ENCODE data around the gene RPL41.

RPL41 gene

DNA sequence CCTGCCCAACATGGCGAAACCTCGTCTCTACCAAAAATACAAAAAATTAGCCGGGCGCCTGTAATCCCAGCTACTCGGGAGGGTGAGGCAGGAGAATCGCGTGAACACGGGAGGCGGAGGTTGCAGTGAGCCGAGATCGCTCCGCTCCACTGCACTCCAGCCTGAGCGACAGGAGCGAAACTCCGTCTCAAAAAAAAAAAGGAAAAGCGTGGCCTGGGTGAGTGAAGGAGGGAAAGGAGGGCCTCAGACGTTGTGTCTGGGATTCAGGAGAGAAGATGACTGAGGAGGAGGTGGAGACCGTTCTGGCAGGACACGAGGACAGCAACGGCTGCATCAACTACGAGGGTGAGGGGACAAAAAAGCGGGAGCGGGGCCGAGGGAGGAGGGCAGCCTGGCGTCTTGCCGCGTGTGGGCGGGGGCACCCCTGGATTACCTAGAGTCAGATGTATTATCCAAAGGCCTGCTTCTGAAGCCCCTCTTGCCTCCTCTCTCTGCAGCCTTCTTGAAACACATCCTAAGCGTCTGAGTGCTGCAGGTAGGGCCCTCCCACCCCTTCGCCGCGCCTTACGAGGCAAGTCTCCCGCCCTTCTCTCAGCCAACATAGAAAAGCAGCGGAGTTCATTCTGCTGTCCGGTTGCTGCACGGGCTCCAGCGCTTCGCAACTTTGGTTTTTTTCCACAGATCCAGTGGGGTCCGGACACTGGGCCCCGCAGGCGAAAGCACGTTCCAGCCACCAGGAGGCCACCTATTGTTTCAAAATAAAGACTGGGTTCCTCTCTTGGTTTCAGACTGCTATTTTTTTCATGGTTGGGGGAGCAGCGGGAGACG is 41.0 kb downstream of the RPL41 start:
- DNase-seq, result peak; percentile 83

DNA sequence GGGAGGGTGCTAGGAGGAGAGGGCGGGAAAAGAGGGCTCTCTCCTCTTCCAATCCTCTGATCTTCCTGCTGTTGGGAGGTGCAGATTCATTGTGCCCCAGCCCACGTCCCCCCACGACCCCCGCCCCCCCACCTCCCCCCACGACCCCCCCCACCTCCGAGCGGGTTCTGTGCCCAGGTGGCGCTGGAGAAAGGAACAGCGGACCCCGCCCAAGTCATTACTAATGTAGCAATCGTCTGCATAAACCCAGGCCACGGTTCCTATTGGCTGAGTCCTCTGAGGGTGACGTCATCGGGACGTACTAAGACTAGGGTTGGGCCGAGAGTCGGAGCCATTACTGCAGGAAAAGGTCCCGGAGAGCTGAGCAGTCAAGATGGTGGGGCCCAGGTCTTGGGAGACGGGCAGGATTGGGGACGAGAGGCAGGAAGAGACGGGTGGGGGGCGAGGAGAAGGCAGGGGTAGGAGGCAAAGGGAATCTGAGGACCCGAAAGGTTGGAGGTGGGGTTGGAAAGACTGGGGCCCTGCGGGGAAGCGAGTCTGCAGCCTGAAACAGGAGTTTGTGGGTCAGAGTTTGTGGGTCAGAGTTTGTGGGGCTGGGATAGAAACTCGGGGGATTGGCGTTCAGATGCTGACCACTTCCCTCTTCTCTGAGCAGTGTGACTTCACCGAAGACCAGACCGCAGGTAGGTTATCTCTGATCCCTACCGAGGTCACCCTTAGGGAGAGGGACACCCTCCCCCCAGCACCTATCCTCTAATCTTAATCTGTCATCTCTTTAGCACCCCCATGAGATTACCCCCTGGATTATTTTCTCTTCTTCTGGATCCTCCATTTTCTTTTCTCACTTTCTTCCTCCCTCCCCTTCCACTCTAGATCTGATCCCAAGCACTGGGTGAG is 41.8 kb downstream of the RPL41 start, which contains the start of gene MYL6:
TSS of gene MYL6 (plus strand) at position 331 of the 897 bp plus-strand sequence. CDS start at position 374, 43 bp downstream.
- peak; percentile 96 for DNase-seq

- peak; percentile 17 for DNase-seq
These were observed 42.6 kb downstream of the RPL41 start for GRCh38 chr12:56158926-56159461.

GRCh38 chr12:56159482-56160192 is 43.2 kb downstream of the RPL41 start:
- no peak for DNase-seq

GRCh38 chr12:56160193-56160763 is 43.8 kb downstream of the RPL41 start:
- DNase-seq, result no peak

- no peak for DNase-seq
These were observed 44.7 kb downstream of the RPL41 start for GRCh38 chr12:56160894-56161689.

- DNase-seq, result no peak
These were observed 45.4 kb downstream of the RPL41 start for GRCh38 chr12:56161690-56162351.

- DNase-seq, result no peak
These were observed 46.2 kb downstream of the RPL41 start for GRCh38 chr12:56162468-56163290.

GRCh38 chr12:56163533-56164344 is 47.3 kb downstream of the RPL41 start:
- DNase-seq, result no peak

DNA sequence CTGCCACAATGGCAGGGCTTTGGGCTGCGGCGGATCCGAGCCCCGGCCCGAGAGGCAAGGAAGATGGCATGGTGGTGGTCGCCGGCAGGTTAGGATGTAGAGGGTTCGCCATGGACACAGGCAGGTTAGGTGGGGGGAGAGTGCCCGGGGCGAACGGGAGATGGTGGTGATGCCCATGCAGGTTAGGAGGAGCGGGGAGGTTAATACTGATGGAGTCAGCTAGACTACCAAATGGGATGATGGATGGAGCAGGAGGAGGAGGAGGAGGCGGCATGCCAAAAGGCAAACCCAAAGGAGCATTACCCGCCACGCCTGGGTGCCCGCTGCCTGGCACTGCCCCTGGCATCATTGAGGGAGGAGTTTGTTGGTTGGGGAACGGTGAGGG is 47.9 kb downstream of the RPL41 start:
- DNase-seq, result no peak

- no peak for DNase-seq
These were observed 48.9 kb downstream of the RPL41 start for GRCh38 chr12:56165369-56165768.
